Fibroblast of peridontal ligament (primary cell): ENCODE measurements around the gene ASCC3.
"Not testable (repeated sequence)": the region's sequence is repeated elsewhere in the genome, so short reads cannot be mapped to it uniquely, and the experiment has no call there.

Source experiments
- DNase-seq: peaks from one replicate; pipeline ENCODE4 v3.0.0-alpha.2; 2010; ENCODE audit errors: extremely low read depth

The ASCC3 gene

GRCh38 chr6:100803264-100804045 is 77.7 kb downstream of the ASCC3 start:
- no peak for DNase-seq

GRCh38 chr6:100801036-100801435 is 80.1 kb downstream of the ASCC3 start:
- no peak for DNase-seq

GRCh38 chr6:100796049-100796823 is 84.9 kb downstream of the ASCC3 start:
- no peak for DNase-seq

GRCh38 chr6:100790084-100790483 is 91.0 kb downstream of the ASCC3 start:
- DNase-seq: no peak

DNA sequence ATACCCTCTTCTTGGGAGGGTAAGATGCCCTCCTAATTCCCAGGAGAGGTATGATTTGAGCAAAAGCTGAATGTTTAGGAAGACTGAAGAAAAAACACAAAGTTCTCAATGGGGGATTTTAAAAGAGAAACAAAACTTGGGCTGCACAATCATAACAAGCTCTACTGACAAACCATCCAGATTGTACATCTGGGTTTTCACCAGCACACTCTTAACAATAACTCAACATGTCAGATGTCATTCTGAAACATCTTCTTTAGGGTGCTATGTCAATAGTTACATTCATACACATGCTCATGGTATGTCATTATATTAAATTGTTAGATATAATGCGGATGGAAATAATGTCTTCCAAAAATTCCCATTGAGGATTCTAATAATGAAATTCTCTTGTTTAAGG is 95.1 kb downstream of the ASCC3 start:
- no peak for DNase-seq

- DNase-seq: no peak
Observed at GRCh38 chr6:100780648-100781047, 100.5 kb downstream of the ASCC3 start.

- DNase-seq: peak; percentile 27
Observed at GRCh38 chr6:100775667-100776066, 105.5 kb downstream of the ASCC3 start.

GRCh38 chr6:100774681-100775080 is 106.4 kb downstream of the ASCC3 start:
- no peak for DNase-seq

- DNase-seq: no peak
Observed at GRCh38 chr6:100768816-100769351, 112.2 kb downstream of the ASCC3 start.

DNA sequence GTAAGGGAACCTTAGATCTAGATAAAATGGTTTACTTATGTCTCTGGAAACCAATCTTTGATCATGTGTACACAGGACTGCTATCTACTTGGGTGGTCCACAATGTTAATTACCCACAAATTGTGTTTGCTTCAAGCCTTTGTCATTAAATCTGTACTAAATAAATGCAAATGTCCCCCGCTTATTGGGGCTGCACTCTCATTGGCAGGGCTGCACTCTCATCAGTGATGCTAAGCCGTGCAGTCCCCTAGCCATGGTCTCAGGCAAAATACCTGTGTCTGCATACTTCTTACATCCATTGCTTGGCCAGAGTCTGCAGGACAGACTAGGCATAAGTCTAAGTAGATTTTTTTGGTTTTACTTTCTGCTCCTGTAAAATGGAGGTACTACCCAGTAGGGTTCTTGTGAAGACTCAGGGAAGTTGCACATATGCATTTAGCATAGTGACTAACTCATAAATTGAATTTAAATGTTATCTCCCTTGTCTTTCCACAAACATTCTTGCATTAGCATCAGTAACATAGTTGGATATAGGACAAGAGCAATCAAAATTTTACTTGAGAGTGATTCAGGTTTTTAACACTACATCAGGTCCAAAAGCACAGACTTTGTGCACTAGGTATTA is 117.4 kb downstream of the ASCC3 start:
- no peak for DNase-seq

- no peak for DNase-seq
Observed at GRCh38 chr6:100761841-100762240, 119.3 kb downstream of the ASCC3 start.

DNA sequence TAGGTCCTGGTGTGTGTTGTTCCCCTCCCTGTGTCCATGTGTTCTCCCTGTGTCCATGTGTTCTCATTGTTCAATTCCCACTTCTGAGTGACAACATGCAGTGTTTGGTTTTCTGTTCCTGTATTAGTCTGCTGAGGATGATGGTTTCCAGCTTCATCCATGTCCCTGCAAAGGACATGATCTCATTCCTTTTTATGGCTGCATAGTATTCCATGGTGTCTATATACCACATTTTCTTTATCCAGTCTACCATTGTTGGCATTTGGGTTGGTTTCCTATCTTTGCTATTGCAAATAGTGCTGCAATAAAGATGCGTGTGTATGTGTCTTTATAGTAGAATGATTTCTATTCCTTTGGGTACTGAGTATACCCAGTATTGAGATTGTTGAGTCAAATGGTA is 122.7 kb downstream of the ASCC3 start:
- DNase-seq: not testable (repeated sequence)

GRCh38 chr6:100753421-100753820 is 127.7 kb downstream of the ASCC3 start:
- no peak for DNase-seq

GRCh38 chr6:100751590-100751989 is 129.5 kb downstream of the ASCC3 start:
- DNase-seq: no peak

GRCh38 chr6:100745419-100746041 is 135.6 kb downstream of the ASCC3 start:
- no peak for DNase-seq

DNA sequence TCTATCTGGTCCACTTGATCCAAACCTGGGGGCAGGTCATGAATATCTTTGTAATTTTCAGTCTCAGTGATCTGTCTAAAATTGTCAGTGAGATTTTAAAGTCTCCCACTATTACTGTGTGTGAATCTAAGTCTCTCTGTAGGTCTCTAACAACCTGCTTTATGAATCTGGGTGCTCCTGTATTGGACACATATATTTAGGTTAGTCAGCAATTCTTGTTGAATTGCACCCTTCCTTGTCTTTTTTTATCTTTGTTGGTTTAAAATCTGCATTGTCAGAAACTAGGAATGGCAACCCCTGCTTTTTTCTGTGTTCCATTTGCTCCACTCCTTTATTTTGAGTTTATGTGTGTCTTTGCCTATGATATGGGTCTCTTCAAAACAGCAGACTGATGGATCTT is 140.7 kb downstream of the ASCC3 start:
- no peak for DNase-seq

- DNase-seq: not testable (repeated sequence)
Observed at GRCh38 chr6:100737720-100738119, 143.4 kb downstream of the ASCC3 start.

GRCh38 chr6:100731411-100731810 is 149.7 kb downstream of the ASCC3 start:
- no peak for DNase-seq

DNA sequence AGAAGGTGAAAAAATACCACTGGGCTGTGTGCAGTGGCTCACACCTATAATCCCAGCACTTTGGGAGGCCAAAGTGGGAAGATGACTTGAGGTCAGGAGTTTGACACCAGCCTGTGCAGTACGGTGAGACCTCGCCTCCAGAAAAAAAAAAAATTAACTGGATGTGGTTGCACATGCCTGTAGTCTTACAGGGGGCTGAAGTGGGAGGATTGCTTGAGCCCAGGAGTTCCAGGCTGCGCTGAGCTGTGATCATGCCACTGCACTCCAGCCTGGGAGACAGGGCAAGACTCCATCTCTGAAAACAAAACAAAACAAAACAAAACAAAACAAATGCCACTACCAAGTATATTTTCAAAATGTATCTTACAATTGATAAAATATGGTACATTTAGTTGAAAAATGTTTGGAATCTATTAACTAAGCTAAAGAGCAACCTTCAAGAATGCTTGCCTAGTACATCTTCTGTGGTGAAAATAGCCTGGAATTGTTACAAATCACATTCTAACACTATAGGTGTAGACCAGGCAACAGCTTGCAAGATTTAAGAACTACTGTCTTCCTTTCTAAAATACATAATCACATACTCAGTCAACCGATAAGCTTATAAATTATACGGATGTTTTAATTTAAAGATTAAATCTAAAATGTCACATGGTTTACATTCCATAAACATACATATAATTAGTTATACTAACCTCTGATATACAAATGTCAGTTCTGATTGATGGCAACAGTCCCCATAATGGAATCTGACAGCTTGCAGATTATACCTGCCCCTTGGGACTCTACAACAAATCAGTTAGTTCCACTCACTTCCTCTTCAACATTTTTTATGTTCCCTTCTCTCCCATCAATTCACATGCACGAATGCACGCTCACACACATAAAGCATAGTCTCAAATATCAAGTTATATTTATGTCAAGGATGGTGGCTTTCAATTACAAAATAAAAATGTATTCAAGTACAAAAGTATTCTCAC is 150.8 kb downstream of the ASCC3 start:
- DNase-seq: no peak

- DNase-seq: peak; percentile 23
Observed at GRCh38 chr6:100726666-100727065, 154.5 kb downstream of the ASCC3 start.

DNA sequence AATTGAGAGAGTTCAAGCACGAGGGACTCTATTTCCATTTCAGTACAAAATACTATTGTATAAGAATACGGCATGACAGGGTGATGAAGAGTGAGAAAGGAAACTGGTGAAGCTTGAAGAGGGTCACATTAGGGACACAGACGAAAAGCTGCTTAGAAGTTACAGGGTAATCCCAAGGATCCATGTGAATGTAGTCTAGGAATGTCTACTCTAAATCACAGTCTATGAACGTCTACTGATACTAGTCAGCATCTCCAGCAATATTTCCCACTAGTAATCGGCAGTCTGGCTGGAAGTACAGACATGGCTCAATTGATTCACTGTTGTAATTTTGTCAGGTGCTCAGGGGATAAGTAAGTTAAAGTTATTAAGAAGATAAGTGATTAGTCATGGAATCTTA is 156.4 kb downstream of the ASCC3 start:
- DNase-seq: no peak
